Measurements from ENCODE around the gene GLRX3. TPM values are rescaled to one million over a fixed set of nuclear protein-coding genes. Genes with fewer than 3 reads are reported as not detected.
A peak's percentile ranks its signal among the peaks of the same experiment; 100 is the strongest.

Gene GLRX3
- total RNA-seq, 1 experiment from 2014 or later: 142 TPM

DNA sequence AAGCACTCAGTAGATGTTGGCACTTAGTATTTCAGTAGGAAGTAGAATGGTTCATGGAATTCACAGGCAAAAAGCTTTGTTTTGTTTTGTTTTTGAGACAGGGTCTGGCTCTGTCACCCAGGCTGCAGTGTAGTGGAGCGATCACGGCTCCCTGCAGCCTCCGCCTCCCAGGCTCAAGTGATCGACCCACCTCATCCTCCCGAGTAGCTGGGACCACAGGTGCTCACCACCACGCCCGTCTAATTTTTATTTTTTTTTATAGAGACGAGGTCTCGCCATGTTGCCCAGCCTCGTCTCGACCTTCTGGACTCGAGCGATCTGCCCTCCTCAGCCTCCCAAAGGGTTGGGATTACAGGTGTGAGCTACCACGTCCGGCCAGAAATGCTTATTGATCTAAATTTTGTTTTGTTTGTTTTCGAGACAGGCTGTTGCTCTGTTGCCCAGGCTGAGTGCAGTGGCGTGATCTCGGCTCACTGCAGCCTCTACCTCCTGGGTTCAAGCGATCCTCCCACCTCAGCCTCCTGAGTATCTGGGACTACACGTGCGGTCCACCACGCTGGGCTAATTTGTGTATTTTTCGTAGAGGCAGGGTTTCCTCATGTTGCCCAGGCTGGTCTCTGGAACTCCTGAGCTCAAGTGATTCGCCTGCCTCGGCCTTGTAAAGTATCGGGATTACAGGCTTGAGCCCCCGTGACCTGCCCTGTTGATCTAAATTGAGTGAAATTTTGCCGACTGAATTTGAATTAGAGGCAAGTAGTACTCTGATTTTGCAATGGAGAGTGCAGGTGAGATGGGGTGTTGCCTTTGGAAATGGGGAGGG lies 1.7 kb downstream of the GLRX3 start (continued):
- TF ChIP-seq PRDM15 (CRISPR knock-in tag; IDR thresholded peaks at IDR 0.05) (no peak), ZNF138 (CRISPR knock-in tag; conservative IDR thresholded peaks at IDR 0.05) (no peak), SMAD3 (CRISPR knock-in tag; IDR thresholded peaks at IDR 0.05; ENCODE audit: borderline replicate concordance) (no peak), ZMAT4 (CRISPR knock-in tag; IDR thresholded peaks at IDR 0.05) (no peak)
- TF ChIP-seq, protein P1, sequence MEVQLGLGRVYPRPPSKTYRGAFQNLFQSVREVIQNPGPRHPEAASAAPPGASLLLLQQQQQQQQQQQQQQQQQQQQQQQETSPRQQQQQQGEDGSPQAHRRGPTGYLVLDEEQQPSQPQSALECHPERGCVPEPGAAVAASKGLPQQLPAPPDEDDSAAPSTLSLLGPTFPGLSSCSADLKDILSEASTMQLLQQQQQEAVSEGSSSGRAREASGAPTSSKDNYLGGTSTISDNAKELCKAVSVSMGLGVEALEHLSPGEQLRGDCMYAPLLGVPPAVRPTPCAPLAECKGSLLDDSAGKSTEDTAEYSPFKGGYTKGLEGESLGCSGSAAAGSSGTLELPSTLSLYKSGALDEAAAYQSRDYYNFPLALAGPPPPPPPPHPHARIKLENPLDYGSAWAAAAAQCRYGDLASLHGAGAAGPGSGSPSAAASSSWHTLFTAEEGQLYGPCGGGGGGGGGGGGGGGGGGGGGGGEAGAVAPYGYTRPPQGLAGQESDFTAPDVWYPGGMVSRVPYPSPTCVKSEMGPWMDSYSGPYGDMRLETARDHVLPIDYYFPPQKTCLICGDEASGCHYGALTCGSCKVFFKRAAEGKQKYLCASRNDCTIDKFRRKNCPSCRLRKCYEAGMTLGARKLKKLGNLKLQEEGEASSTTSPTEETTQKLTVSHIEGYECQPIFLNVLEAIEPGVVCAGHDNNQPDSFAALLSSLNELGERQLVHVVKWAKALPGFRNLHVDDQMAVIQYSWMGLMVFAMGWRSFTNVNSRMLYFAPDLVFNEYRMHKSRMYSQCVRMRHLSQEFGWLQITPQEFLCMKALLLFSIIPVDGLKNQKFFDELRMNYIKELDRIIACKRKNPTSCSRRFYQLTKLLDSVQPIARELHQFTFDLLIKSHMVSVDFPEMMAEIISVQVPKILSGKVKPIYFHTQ (CRISPR knock-in tag; IDR thresholded peaks at IDR 0.05): no peak

DNA sequence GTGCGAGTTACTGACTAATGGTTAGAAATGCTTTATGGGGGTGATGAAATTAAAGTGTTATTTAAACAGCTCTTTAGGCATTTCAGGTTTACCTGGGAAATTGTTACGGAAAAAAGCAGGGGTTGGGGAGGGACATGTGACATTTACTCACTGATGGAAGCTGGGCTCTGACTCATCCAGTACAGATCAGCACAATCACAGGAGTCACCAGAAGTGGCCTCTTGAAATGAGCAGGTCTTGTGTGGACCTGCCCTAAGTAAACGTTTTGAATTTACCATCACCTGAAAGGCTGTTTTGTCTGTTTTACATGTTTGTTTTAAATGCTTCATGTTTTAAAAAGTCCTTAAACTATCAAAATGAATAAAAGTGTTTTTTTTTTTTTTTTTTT lies 2.3 kb downstream of the GLRX3 start:
- no peak for ATAC-seq
- Mint-ChIP-seq H3K27ac (peak overlapping the region; percentile 60), H3K27me3 (ENCODE audit: low read depth) (peaks cover 6% of the 10 kb centered on the region), H3K4me1 (peaks cover 39% of the 10 kb centered on the region), H3K36me3 (peaks cover 10% of the 10 kb centered on the region), H3K9me3 (no peaks in the 10 kb centered on the region), H3K4me3 (peak overlapping the region; percentile 85)
- DNase-seq (ENCODE audit: low spot score): no peak
- ChIA-PET CTCF (interaction anchor here (0.9 to 3.3 kb wide), 3 partner anchors 11 to 33 kb away, joined by 3 to 39 read pairs (median 16); partner anchors contain the start of gene C10orf143), POLR2A (interaction anchor here (4.2 kb wide), 1 partner anchor 28 kb away, joined by 48 read pairs; the partner anchor contains the start of gene C10orf143)
- TF ChIP-seq NR3C1 (CRISPR knock-in tag; conservative IDR thresholded peaks at IDR 0.05; ENCODE audit: low read depth) (no peak), ZNF416 (CRISPR knock-in tag; IDR thresholded peaks at IDR 0.05) (no peak), ZNF396 (CRISPR knock-in tag; IDR thresholded peaks at IDR 0.05; ENCODE audit: borderline replicate concordance) (no peak), FOXP1 (CRISPR knock-in tag; IDR thresholded peaks at IDR 0.05; ENCODE audit: borderline replicate concordance) (no peak), NR1H2 (CRISPR knock-in tag; IDR thresholded peaks at IDR 0.05) (no peak), TEAD1 (CRISPR knock-in tag; IDR thresholded peaks at IDR 0.05) (no peak), TEAD4 (CRISPR knock-in tag; IDR thresholded peaks at IDR 0.05) (no peak), ZNF263 (CRISPR knock-in tag; IDR thresholded peaks at IDR 0.05; ENCODE audit: low read depth) (no peak), ZNF121 (CRISPR knock-in tag; IDR thresholded peaks at IDR 0.05) (no peak), ETV6 (CRISPR knock-in tag; IDR thresholded peaks at IDR 0.05) (no peak), ATF6 (CRISPR knock-in tag; IDR thresholded peaks at IDR 0.05) (no peak), ATF1 (CRISPR knock-in tag; IDR thresholded peaks at IDR 0.05) (no peak), ZNF423 (CRISPR knock-in tag; IDR thresholded peaks at IDR 0.05) (no peak), GTF2I (CRISPR knock-in tag; conservative IDR thresholded peaks at IDR 0.05) (no peak)
- TF ChIP-seq, protein P2, sequence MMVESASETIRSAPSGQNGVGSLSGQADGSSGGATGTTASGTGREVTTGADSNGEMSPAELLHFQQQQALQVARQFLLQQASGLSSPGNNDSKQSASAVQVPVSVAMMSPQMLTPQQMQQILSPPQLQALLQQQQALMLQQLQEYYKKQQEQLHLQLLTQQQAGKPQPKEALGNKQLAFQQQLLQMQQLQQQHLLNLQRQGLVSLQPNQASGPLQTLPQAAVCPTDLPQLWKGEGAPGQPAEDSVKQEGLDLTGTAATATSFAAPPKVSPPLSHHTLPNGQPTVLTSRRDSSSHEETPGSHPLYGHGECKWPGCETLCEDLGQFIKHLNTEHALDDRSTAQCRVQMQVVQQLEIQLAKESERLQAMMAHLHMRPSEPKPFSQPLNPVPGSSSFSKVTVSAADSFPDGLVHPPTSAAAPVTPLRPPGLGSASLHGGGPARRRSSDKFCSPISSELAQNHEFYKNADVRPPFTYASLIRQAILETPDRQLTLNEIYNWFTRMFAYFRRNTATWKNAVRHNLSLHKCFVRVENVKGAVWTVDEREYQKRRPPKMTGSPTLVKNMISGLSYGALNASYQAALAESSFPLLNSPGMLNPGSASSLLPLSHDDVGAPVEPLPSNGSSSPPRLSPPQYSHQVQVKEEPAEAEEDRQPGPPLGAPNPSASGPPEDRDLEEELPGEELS (CRISPR knock-in tag; IDR thresholded peaks at IDR 0.05): no peak
- TF ChIP-seq, protein P3, sequence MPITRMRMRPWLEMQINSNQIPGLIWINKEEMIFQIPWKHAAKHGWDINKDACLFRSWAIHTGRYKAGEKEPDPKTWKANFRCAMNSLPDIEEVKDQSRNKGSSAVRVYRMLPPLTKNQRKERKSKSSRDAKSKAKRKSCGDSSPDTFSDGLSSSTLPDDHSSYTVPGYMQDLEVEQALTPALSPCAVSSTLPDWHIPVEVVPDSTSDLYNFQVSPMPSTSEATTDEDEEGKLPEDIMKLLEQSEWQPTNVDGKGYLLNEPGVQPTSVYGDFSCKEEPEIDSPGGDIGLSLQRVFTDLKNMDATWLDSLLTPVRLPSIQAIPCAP (CRISPR knock-in tag; IDR thresholded peaks at IDR 0.05): no peak
- TF ChIP-seq, protein P1 (CRISPR knock-in tag; IDR thresholded peaks at IDR 0.05): no peak
